Left ventricle myocardium inferior (tissue), 1 donor: Measurements from ENCODE around the gene GHRH. TPM values are rescaled to one million over a fixed set of nuclear protein-coding genes. Genes with fewer than 3 reads are reported as not detected.

Source experiments
- DNase-seq: peaks from one replicate; pipeline ENCODE4 v3.0.0-alpha.2; 2020
- H3K27ac ChIP-seq: fragments of 200-600 bp; replicated peaks from 2 replicates; pipeline ENCODE4 v1.8.0; 2021
- H3K27me3 ChIP-seq: fragments of 200-600 bp; 2 replicates; pipeline ENCODE4 v1.8.0; 2021; ENCODE audit warnings: low read depth
- H3K36me3 ChIP-seq: fragments of 200-600 bp; 2 replicates; pipeline ENCODE4 v1.8.0; 2021
- H3K4me1 ChIP-seq: fragments of 200-600 bp; 2 replicates; pipeline ENCODE4 v1.8.0; 2021
- H3K4me3 ChIP-seq: fragments of 200-600 bp; 2 replicates; pipeline ENCODE4 v1.8.0; 2021; ENCODE audit warnings: mild to moderate bottlenecking, moderate library complexity
- H3K9me3 ChIP-seq: fragments of 200-600 bp; replicated peaks from 2 replicates; pipeline ENCODE4 v1.8.0; 2021
- intact Hi-C: fragments of 100-400 bp; cut with micrococcal nuclease; formaldehyde crosslinking; loops from one replicate; pipeline ENCODE4 v1.11.0; 2022
- total RNA-seq: library from RNA; stranded (reverse); fragmentation: NEBNext Ultra II Directional; extraction: Animal tissue kit (Norgen Biotek cat#: 25700); gene quantifications from one replicate; pipeline ENCODE4 v1.2.1, GENCODE V29; 2021
- TF ChIP-seq, protein P1 (sequence below): fragments of 200-600 bp; IDR thresholded peaks from 2 replicates; pipeline ENCODE4 v1.8.0; 2021; ENCODE audit warnings: antibody characterized with exemption, mild to moderate bottlenecking, borderline replicate concordance
- donor health status: DM: no; HTN: yes; CAD: no; lungs with severe emphysema.

The GHRH gene
- total RNA-seq, 1 donor from 2014 or later: 0.93 TPM

- Histone ChIP-seq H3K27ac (no peak overlapping the region), H3K4me1 (no peaks in the 10 kb centered on the region), H3K36me3 (no peaks in the 10 kb centered on the region), H3K9me3 (no peaks in the 10 kb centered on the region), H3K27me3 (peaks cover 10% of the 10 kb centered on the region), H3K4me3 (no peak overlapping the region)
- no peak for DNase-seq
- intact Hi-C loops: loop anchor here (5.0 kb wide), 1 partner anchor 265 kb away; no protein-coding TSS in a partner anchor
- TF ChIP-seq, protein P1, sequence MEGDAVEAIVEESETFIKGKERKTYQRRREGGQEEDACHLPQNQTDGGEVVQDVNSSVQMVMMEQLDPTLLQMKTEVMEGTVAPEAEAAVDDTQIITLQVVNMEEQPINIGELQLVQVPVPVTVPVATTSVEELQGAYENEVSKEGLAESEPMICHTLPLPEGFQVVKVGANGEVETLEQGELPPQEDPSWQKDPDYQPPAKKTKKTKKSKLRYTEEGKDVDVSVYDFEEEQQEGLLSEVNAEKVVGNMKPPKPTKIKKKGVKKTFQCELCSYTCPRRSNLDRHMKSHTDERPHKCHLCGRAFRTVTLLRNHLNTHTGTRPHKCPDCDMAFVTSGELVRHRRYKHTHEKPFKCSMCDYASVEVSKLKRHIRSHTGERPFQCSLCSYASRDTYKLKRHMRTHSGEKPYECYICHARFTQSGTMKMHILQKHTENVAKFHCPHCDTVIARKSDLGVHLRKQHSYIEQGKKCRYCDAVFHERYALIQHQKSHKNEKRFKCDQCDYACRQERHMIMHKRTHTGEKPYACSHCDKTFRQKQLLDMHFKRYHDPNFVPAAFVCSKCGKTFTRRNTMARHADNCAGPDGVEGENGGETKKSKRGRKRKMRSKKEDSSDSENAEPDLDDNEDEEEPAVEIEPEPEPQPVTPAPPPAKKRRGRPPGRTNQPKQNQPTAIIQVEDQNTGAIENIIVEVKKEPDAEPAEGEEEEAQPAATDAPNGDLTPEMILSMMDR: no peak
Observed at GRCh38 chr20:37267667-37268313, 6.2 kb upstream of the GHRH start.

DNA sequence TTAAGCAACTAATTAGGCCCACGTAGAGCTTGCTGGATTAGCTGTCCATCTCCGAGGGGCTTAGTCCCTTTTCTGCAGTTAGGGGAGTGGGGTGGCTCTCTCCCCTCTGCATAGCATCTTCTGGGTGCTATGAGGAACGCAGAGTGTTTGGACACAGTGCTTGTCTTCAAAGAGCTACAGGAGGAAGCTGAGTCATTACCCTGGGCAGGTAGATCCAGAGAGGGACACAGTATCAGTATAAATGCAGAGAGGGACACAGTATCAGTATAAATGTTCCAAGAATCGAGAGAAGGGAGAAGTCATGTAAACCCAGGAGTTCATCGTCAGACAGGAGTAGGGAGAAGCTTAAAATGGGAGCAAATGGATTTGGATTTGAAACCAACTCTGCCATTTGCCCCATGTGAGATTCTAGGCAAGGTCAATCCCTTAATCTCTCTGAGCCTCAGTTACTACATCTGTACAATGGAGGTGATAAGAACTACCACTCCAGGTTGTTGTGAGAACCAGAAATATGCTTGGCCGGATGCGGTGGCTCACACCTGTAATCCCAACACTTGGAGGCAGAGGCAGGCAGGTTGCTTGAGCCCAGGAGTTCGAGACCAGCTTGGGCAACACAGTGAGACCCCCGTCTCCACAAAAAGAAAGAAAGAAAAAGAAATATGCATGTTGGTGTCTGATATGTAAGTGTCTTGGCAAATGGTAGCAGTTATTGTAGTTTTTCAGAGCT, 5.5 kb upstream of the GHRH start:
- Histone ChIP-seq H3K4me3 (no peak overlapping the region), H3K36me3 (no peaks in the 10 kb centered on the region), H3K27me3 (peaks cover 17% of the 10 kb centered on the region), H3K4me1 (no peaks in the 10 kb centered on the region), H3K27ac (no peak overlapping the region), H3K9me3 (no peaks in the 10 kb centered on the region)
- DNase-seq: no peak
- intact Hi-C loops: loop anchor here (5.0 kb wide), 1 partner anchor 265 kb away; no protein-coding TSS in a partner anchor
- TF ChIP-seq, protein P1: no peak

- TF ChIP-seq, protein P1: no peak
- no peaks in the 10 kb centered on the region for H3K9me3 ChIP-seq
- H3K27ac ChIP-seq: no peak overlapping the region
- no peaks in the 10 kb centered on the region for H3K4me1 ChIP-seq
- DNase-seq: no peak
- intact Hi-C loops: loop anchor here (5.0 kb wide), 1 partner anchor 267 kb away; no protein-coding TSS in a partner anchor
- H3K36me3 ChIP-seq: no peaks in the 10 kb centered on the region
- peaks cover 36% of the 10 kb centered on the region for H3K27me3 ChIP-seq
- H3K4me3 ChIP-seq: no peak overlapping the region
Observed at GRCh38 chr20:37265152-37265551, 3.5 kb upstream of the GHRH start.

- TF ChIP-seq, protein P1: no peak
- DNase-seq: no peak
- no peaks in the 10 kb centered on the region for H3K9me3 ChIP-seq
- intact Hi-C loops: no loop called here
- H3K4me3 ChIP-seq: no peak overlapping the region
- no peaks in the 10 kb centered on the region for H3K36me3 ChIP-seq
- no peaks in the 10 kb centered on the region for H3K4me1 ChIP-seq
- peaks cover 44% of the 10 kb centered on the region for H3K27me3 ChIP-seq
- no peak overlapping the region for H3K27ac ChIP-seq
Observed at GRCh38 chr20:37263686-37264085, 2.1 kb upstream of the GHRH start.

DNA sequence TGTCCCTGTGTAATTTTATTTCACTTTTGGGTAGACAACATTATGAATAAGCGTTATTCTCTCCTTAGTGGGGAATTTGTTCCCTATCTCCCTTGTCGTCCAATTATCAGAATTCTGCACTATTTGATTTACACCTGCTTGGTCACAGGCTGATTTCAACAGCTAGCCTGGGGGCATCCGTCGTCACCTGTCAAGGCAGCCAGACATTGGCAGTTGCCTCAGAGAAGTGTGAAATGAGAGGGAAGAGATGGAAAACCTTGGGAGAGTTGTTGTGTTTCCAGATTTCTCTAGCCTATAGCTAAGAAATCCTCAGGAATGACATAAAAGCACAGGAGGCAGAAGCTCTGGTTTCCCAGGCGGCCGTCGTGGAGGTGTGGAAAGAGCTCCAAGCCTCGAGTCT, 891 bp upstream of the GHRH start:
- no peaks in the 10 kb centered on the region for H3K9me3 ChIP-seq
- no peaks in the 10 kb centered on the region for H3K36me3 ChIP-seq
- H3K27me3 ChIP-seq: peaks cover 56% of the 10 kb centered on the region
- no peak for DNase-seq
- intact Hi-C loops: no loop called here
- H3K4me3 ChIP-seq: no peak overlapping the region
- no peak overlapping the region for H3K27ac ChIP-seq
- H3K4me1 ChIP-seq: no peaks in the 10 kb centered on the region
- TF ChIP-seq, protein P1: no peak
